Gastroesophageal sphincter (tissue), 3 donors: ENCODE data around the gene SLC24A3.

Experiments used
- CTCF ChIP-seq, 4 experiments: fragments of 200-600 bp in 2 of 4; fragments of 450-650 bp in 2 of 4; sonication (generic) in 1 of 4; IDR thresholded peaks; one replicate each; pipeline ENCODE4 v1.5.1; 2017 to 2019; ENCODE audit warnings: antibody characterized with exemption in 4 of 4, mild to moderate bottlenecking in 2 of 4, moderate library complexity in 2 of 4
- POLR2AphosphoS5 ChIP-seq: sonication (generic); formaldehyde crosslinking; IDR thresholded peaks from one replicate; pipeline ENCODE4 v1.6.1; 2017; ENCODE audit warnings: antibody characterized with exemption

- TF ChIP-seq CTCF (IDR thresholded peaks at IDR 0.05) (no peak), POLR2AphosphoS5 (no peak)
Measured at GRCh38 chr20:19328676-19329075, 116.2 kb downstream of the SLC24A3 start.
